ENCODE results near the gene PSTPIP1.

Gene PSTPIP1

DNA sequence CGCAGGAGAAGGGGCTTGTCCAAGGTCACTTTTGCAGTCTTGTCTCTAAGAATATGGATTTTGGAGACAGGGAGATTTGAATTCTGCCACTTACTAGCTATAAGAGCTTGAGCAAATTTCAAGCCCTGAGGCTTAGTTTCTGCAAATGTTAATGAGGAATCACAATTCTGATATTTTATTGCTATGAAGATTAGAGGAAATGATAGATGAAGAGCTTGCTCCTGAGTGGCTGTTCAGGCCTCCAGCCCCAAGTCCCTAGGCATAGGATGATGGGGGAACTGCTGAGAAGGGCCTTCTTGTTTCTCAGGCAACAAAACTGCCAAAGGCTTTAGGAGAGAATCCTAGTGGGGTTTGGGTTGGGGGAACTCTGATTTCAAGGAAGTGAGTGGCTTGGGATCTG is 18.8 kb upstream of the PSTPIP1 start:
- DNase-seq, result no peak
- intact Hi-C loops (cut with DNase I), result no loop called here

DNA sequence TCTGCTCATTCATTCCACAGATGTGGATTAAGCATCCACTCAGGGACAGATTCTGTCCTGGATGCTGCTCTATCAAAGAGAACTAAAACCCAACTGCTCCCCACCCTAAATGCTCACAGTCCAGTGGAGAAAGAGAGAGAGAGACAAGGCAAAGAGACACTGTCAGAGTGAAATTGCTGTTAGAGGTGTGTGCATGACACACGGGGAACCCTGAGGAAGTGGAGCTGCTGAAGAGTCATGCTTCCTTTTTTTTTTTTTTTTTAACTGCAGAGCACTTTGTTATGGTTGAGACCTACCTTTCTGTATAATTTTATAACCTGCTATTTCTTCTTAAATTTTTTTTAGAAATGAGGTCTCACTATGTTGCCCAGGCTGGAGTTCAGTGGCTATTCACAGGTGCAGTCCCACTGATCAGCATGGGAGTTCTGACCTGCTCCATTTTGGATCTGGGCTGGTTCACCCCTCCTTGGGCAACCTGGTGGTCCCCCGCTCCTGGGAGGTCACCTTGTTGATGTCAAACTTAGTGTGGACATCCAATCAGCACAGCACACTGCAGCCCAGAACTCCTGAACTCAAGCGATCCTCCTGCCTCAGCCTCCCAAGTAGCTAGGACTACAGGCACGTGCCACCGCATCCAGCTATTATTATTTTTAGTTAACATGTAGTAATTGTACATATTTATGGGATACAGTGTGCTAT is 18.2 kb upstream of the PSTPIP1 start:
- DNase-seq, result peak in 3 of 42 donors; percentile 6 to 10 (median 9)

DNA sequence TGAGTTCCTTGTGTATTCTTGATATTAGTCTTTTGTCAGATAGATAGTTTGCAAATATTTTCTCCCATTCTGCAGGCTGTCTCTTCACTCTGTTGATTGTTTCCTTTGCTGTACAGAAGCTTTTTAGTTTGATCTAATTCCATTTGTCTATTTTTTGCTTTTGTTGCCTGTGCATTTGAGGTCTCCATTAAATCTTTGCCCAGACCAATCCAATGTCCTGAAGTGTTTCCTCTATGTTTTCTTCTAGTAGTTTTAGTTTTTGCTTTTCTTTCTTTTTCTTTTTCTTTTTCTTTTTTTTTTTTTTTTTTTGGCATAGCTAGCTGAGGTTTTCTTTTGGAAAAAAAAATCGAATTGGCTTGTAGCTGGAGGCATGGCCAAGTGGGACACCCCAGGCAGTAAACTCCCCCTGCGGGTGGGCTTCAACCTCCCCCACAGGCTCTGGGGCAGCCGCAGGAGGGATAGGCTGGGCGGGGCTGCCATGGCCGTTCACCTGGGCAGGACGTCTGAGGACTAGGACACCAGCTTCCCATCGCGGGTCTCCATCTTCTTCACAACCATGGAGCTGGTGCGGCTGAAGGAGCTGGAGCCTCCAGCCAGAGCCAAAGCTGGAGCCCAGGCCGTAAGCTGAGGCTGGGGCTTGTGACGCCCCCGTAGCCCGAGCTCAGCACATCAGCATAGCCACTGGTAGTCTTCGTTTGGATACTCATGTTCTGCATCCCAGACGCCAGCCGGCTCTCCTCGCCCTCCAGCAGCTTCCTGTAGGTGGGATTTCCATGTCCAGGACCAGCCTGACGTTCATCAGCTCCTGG is 16.2 kb upstream of the PSTPIP1 start:
- intact Hi-C loops (cut with DNase I), result no loop called here
- DNase-seq, result peak in 2 of 42 donors; percentile 11 to 18

More for the DNA sequence above, 18.2 kb upstream of the PSTPIP1 start:
- intact Hi-C loops (cut with DNase I), result no loop called here

DNA sequence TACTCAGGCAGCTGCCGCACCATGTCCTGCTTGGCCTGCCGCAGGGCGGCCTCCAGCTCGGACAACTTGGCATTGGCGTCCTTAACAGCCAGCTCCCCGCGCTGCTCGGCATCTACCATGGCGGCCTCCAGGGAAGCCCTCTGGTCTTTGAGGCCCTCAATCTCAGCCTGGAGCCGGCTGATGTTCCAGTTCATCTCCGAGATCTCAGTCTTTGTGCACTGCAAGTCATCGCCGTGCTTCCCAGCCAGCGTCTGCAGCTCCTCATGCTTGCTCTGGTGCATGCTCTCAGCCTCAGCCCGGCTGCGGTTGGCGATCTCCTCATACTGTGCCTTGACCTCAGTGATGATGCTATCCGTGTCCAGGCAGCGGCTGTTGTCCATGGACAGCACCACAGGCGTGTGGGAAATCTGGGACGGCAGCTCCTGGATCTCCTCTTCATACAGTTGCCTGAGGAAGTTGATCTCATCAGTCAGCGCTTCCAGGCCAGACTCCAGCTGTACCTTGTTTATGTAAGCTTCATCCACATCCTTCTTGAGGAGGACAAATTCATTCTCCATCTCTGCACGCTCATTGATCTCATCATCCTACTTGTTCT is 15.5 kb upstream of the PSTPIP1 start:
- intact Hi-C loops (cut with DNase I), result no loop called here
- DNase-seq, result peak in 3 of 42 donors; percentile 12 to 15 (median 15)

DNA sequence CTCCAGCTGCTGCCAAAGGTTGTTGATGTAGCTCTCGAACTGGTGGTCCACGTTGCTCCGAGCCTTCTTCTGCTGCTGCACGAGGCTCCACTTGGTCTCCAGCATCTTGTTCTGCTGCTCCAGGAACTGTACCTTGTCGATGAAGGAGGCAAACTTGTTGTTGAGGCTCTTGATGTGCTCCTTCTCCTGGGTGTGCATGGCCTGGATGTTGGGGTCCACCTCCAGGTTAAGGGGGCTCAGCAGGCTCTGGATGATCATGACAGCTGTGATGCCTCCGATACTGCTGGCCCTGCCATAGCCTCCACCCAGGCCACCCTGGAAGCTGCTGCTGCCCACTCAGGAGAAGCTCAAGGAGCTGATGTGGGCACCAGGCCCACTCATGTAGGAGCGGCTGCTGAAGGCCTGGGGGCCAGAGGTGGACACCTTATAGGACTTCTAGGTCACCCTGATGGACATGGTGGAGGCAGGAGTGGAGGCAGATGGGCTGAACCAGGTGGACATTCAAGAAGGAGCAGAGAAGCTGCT is 14.9 kb upstream of the PSTPIP1 start:
- intact Hi-C loops (cut with DNase I), result no loop called here
- peak in 3 of 42 donors; percentile 2 to 8 (median 3) for DNase-seq

DNA sequence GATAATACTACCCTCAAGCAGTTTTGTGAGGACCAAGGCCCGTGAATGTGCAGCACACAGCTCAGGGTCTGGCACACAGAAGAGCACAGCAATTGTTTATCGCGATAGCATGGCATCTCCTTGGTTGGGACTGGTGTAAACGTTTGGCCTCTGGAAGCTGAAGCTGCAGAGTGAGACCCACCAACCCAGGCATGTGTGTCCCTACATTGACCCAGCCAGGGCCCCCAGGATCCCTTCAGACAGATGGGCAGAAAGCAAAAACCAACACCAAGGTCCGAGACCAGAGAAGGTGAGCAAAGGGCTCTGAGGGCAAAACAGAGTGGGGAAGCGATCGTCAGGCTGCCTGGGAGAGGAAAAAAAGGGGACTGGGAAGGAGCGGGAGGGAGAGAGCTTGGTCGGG is 12.6 kb upstream of the PSTPIP1 start:
- intact Hi-C loops (cut with DNase I), result no loop called here
- DNase-seq, result peak in 2 of 42 donors; percentile 0 to 29

DNA sequence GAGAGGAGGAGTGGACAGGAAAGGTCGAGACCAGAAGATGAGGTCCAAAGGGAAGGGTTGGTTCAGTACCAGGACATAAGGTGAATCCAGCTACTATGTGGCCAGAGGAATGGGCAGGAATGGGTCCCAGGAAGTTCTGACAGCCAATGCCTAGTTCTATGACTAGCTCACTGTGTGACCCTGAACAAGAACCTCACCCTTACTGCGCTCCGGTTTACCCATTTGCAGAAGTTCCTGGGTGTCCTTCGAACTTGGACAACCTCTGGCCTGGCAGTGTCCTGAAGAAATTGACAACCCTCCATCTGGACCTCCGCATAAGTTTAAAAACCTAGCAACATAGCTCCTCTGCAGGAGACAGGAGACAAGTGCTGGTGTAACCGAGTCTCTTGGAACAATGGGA is 12.2 kb upstream of the PSTPIP1 start:
- intact Hi-C loops (cut with DNase I), result no loop called here

DNA sequence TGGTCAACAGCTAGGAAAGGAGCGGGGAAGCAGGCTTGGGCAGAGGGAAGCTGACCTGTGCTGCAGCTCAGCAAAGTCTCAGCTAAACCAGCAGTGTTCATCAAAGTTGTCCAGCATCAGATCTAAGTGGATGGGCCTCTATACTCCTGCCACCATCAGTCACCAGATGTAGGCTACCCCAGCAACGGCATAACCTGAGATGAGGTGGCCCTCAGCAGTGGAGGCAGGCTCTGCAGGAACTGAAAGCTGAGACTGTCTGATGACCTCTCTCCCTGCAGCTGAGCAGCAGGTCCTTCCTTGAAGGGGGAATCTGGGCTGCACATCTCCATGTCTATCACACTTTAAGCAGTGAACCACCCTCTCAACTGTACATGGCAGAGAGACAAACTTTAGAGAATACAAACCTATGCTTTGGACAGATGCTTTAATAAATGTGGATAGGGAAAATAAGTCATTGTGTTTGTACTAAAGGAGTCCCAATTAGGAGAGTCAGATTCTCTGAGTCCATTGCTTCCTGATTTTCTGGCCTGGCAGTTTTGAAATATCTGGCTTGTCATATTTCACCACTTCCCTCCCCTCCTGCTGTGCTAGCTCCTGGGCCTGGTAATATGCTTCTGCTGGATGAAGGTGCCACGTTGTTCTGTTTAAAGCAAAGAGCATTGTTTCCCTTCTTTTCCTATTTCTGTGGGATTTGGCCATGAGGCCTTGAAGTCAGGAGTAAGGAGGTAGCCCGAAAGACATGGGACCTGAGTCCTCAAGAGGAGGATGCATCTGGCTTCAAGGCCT is 11.1 kb upstream of the PSTPIP1 start:
- peak in 2 of 42 donors; percentile 25 to 29 for DNase-seq
- intact Hi-C loops (cut with DNase I), result no loop called here

More for the DNA sequence above, 12.2 kb upstream of the PSTPIP1 start:
- peak in 1 of 42 donors; percentile 25 for DNase-seq

DNA sequence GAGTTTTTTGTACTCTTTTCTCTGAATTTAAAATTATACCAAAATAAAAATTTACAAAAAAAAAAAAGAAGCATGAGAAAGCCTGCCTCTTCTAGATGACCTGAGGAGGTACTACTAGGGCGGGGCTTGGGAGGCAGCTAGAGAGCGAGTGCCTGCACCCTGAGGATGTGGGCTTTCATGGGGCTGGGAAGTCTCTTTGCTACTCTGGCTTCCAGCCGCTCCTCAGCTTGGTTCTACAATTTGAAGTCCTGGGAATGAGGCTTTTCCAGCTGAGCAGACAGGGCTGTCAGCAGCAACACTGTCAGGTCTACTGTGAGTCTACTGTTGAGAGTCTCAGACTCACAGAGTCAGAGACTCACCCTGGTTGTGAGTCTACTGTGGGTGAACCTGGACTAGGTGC is 8.2 kb upstream of the PSTPIP1 start:
- intact Hi-C loops (cut with DNase I), result no loop called here
- DNase-seq, result peak in 4 of 42 donors; percentile 10 to 32 (median 26)

DNA sequence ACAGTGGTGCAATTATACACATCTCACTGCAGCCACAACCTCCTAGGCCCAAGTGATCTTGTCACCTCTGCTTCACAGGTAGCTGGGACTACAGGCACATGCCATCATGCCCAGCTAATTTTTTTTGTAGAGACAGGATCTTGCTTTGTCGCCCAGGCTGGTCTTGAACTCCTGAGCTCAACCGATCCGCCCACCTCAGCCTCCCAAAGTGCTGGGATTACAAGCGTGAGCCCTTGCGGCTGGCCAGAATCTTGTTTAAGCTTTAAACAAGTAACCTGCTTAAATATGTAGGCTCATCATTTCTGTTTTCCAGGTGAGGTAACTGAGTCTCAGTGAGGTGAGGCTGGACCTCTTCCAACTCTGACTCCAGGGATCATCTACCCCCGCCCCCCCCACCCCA is 7.7 kb upstream of the PSTPIP1 start:
- intact Hi-C loops (cut with DNase I), result no loop called here
- peak in 4 of 42 donors; percentile 9 to 36 (median 11) for DNase-seq

DNA sequence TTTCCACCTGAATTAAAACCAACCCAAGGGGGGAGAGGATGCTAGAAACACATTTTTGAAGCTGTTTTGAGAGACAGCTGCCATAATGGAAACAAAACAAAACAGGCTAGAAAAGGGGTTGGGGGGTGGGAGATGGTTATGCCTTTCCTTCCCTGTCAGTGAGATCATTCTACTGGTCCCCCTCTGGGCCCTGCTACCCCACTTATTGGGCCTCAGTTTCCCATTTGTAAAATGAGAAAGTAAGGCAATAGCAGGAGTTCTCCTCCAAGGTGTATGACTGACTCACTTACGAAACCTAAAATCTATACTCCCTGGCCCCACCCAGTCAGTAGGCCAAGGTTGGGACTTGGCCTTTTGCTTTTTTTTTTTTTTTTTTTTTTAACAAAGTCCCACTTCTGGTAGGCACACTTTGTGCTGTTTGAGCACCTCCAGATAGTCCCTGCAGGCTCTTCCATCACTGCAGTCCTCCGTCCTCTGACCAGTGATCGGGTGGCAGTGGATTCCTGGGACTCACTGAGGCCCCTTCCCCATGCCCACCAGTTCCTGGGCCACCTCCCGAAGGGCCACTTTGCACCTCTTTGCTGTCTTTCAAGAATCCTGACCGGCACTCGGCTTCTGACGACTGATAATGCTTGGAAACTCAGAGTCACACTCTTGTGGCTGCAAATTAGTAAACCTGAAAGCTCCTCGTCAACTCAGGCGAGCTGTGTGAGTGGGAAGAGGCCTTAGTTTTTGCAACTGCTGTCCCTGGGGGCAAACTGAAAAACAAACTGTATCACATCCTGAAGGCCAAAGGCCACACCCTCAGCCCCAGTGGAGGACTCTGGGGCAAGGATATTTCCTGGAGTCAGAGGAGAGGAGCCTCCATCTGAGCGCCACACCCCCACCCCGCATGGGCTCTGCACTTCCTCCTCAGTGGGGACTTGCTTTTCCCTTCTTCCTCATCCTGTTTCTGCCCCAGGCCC is 6.7 kb upstream of the PSTPIP1 start:
- intact Hi-C loops (cut with DNase I), result no loop called here
- DNase-seq, result peak in 9 of 42 donors; percentile 31 to 50 (median 34)

DNA sequence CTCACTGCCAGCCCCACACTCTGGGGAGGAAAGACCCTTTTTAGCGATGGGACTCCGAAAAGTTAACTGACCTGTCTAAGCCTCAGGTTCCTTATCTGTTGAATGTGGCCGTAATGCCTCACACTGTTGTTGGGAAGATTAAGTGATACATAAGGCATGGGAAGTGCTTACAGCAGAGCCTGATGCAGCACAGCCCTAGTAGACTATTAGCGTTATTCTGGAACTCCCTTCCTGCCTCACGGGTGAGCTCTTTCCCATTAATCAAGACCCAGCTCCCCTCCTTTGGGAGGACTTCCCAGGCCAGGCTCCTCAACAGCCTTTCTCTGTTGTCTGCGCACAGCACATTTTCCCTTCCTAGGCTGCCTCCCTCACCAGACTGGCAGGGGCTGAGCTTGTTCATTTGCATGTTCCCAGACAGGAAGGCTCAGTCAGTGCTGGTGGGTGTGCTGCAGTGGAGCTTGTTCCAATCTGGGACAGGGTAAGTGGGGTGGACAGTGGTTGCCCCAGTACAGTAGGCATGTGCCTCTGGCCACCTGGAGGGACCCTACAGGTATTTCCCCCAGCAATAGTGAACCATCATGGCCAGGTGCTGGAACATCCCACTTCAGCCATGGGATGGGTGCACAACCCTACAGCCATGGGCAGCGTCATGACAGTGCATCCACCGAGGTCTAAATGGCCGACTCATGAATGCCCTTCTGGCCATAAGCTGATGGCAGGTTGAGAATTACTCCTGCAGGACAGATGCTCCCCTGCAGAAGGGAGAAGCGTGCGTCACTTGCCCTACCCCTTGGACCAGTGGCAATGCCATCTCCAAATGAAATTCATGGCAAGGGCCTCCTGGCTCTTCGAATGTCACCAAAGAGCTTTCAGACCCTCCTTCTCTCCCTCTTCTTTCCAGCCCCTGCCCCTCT is 5.8 kb upstream of the PSTPIP1 start:
- DNase-seq, result peak in 8 of 42 donors; percentile 25 to 52 (median 40)
- intact Hi-C loops (cut with DNase I), result no loop called here

DNA sequence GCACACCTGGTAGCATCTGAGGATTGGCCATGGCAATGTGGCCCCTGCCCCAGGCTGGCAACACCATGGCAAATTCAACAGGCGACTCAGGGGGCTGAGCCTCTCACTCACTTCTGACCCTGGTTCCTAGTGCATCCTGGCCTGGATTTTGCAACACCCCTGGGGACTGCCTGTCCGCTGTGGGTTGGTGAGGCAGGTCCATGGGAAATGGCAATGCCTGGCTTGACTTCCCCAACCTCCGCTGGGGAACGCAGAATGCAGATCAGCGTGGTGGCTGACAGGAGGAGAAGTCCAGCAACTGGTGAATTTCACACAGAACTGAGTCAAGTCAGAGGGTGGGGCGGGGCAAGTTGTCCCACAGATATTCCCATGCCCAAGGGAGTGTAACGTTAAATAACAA is 3.9 kb upstream of the PSTPIP1 start:
- intact Hi-C loops (cut with DNase I), result no loop called here
- DNase-seq, result peak in 4 of 42 donors; percentile 1 to 42 (median 6)

DNA sequence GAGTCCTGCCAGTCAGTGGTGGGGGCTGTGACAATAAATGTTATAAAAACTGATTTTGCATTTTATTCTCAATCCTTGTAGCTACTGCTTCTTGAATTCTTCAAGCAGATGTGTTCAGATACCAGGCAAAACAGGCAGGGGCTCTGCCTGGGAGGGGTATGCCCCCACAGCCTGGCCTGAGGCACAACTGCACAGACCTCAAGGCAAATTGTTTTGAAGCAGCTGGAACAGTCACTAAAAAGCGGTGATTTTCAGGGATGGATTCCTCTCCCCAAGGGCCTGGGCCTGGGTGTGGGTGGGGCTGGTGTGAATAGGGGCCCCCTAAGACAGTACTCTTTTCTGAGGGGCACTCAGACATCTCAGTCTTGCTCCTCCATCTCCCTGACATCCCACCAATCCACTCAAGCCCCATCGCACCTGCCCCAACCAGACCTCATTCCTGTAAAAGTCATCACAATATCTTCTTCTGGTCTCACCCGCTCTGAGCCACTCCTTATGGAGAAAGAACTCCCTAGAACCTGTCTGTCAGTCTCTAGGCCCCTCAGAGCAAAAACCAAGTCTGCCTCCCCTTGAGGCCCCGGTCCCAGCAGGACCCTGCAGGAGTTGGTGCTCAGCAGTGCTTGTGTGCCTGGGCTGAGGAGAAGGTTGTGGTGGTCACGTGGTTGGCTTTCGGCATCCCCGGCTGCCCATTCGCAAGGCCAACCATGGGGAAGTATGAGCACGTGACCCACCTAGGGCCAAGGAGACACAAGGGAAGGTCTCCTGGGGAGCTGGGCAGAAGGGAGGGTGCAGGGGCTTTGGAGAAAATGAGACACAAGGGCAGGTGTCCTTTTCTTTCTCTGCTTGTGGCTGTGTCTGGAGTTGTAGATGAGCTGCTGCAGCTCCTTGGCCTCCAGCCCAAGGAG is 2.9 kb upstream of the PSTPIP1 start:
- intact Hi-C loops (cut with DNase I), result no loop called here
- peak in 23 of 42 donors; percentile 23 to 66 (median 44) for DNase-seq

DNA sequence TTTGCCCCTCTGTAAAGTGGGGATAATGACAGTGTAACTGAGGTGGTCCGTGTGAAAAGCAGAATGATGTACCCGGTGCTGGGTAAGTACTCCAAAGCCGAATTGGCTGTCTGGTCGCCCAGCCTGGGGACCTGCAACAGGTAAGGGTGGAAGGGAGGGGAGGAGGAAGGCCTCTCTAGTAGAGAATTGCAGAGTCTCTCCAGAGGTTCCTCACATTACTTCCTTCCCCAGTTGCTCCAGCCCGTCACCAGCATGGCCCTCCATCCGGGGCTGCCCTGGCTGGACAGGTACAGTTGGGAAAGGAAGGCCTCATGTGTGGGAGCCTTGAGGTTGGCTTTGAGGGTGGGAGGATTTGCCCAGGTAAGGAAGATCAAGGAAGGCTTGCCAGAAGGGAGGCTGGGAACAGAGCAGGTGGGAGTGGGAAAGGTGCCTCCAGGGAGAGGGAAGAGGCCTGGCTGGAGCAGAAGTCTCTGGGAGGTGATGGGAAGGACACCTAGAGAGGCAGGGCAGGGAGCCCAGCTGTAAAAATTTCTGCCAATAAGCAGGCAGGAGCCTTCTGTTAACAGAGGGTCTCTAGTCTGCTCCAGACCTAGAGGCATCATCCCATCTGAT is 1.7 kb upstream of the PSTPIP1 start:
- peak in 5 of 42 donors; percentile 2 to 36 (median 9) for DNase-seq
- intact Hi-C loops (cut with DNase I), result no loop called here

Measured in head of caudate nucleus (tissue), 42 donors.